Gastrocnemius medialis (tissue), 4 donors: ENCODE data around the gene DVL1. TPM values are rescaled to one million over a fixed set of nuclear protein-coding genes. Genes with fewer than 3 reads are reported as not detected.
A peak's percentile ranks its signal among the peaks of the same experiment; 100 is the strongest.

Experiments
- ATAC-seq, 2 donors: fragments of 150-250 bp; one replicate each; pipeline ENCODE4 v1.9.1; 2016
- DNase-seq, 2 donors: peaks; one replicate each; pipeline ENCODE4 v3.0.0-alpha.2; 2019
- H3K27ac ChIP-seq, 4 donors: fragments of 200-600 bp; sonication (generic); 1 replicate in 1 of 4; 2 replicates in 3 of 4; pipeline ENCODE4 v1.5.1; 2016 to 2018; ENCODE audit warnings: mild to moderate bottlenecking in 2 of 4, moderate library complexity in 1 of 4
- H3K27me3 ChIP-seq, 3 donors: fragments of 200-600 bp; sonication (generic) in 2 of 3; 1 replicate in 1 of 3; 2 replicates in 2 of 3; pipeline versions ENCODE4 v1.5.1 to v1.6.0; 2016 to 2019; ENCODE audit warnings: mild to moderate bottlenecking in 1 of 3, moderate library complexity in 1 of 3
- H3K36me3 ChIP-seq, 2 donors: fragments of 200-600 bp; sonication (generic) in 1 of 2; one replicate each; pipeline ENCODE4 v1.5.1; 2017 to 2018
- H3K4me1 ChIP-seq, 2 donors: fragments of 200-600 bp; sonication (generic) in 1 of 2; one replicate each; pipeline ENCODE4 v1.5.1; 2016 to 2017; ENCODE audit warnings: mild to moderate bottlenecking in 2 of 2
- H3K4me3 ChIP-seq, 4 donors: fragments of 200-600 bp; sonication (generic) in 3 of 4; 1 replicate in 1 of 4; 2 replicates in 3 of 4; pipeline ENCODE4 v1.5.1; 2016 to 2019; ENCODE audit warnings: mild to moderate bottlenecking in 2 of 4
- H3K9me3 ChIP-seq, 3 donors: fragments of 200-600 bp; sonication (generic) in 2 of 3; 1 replicate in 1 of 3; 2 replicates in 2 of 3; pipeline ENCODE4 v1.5.1; 2016 to 2019
- POLR2A ChIP-seq, 2 donors: fragments of 450-650 bp; IDR thresholded peaks; one replicate each; pipeline ENCODE4 v1.6.1; 2017; ENCODE audit warnings: antibody characterized with exemption in 2 of 2, mild to moderate bottlenecking in 2 of 2, moderate library complexity in 2 of 2
- in situ Hi-C, 4 donors: fragments of 200-750 bp; cut with MboI; loops; one replicate each; pipeline versions ENCODE4 v1.15.0 to v1.8.0; 2017; ENCODE audit warnings: low sequenced_read_pairs in 4 of 4
- intact Hi-C: fragments of 100-400 bp; cut with DNase I; formaldehyde crosslinking; loops from one replicate; pipeline ENCODE4 v1.15.1; 2023; ENCODE audit warnings: low total_unique reads
- total RNA-seq, 4 donors: library from RNA; depleted of rRNA; stranded (reverse); fragments of >200 nt; gene quantifications; one replicate each; pipeline versions ENCODE4 v1.1.0 to v1.2.3, GENCODE V29; 2016
- TF ChIP-seq, protein P1 (sequence below), 5 experiments: fragments of 450-650 bp in 3 of 5; fragments of 200-600 bp in 2 of 5; sonication (generic) in 2 of 5; IDR thresholded peaks in 4 of 5; conservative IDR thresholded peaks in 1 of 5; 1 replicate in 4 of 5; 2 replicates in 1 of 5; pipeline ENCODE4 v1.5.1; 2016 to 2019; ENCODE audit warnings: antibody characterized with exemption in 5 of 5, mild to moderate bottlenecking in 3 of 5, moderate library complexity in 3 of 5

DVL1 gene
- total RNA-seq, 4 donors from 2014 or later, result 196 to 311 (median 258) TPM

- peak overlapping the region in 1 of 4 donors; percentile 39 for H3K27ac ChIP-seq
- ATAC-seq (no peak), DNase-seq (no peak)
- H3K9me3 ChIP-seq, result no peaks in the 10 kb centered on the region
- H3K4me3 ChIP-seq, result peak overlapping the region in 1 of 4 donors; percentile 31
- H3K36me3 ChIP-seq, result peaks cover 0 to 21% of the 10 kb centered on the region in 2 donors
- TF ChIP-seq, protein P1, sequence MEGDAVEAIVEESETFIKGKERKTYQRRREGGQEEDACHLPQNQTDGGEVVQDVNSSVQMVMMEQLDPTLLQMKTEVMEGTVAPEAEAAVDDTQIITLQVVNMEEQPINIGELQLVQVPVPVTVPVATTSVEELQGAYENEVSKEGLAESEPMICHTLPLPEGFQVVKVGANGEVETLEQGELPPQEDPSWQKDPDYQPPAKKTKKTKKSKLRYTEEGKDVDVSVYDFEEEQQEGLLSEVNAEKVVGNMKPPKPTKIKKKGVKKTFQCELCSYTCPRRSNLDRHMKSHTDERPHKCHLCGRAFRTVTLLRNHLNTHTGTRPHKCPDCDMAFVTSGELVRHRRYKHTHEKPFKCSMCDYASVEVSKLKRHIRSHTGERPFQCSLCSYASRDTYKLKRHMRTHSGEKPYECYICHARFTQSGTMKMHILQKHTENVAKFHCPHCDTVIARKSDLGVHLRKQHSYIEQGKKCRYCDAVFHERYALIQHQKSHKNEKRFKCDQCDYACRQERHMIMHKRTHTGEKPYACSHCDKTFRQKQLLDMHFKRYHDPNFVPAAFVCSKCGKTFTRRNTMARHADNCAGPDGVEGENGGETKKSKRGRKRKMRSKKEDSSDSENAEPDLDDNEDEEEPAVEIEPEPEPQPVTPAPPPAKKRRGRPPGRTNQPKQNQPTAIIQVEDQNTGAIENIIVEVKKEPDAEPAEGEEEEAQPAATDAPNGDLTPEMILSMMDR (IDR thresholded peaks at IDR 0.05 in 4 of 5, conservative IDR thresholded peaks at IDR 0.05 in 1 of 5), result no peak
- no peak for TF ChIP-seq POLR2A (IDR thresholded peaks at IDR 0.05)
- H3K27me3 ChIP-seq, result no peaks in the 10 kb centered on the region
- in situ Hi-C loops (no loop called here), intact Hi-C loops (no loop called here)
- peaks cover 53 to 64% of the 10 kb centered on the region in 2 donors for H3K4me1 ChIP-seq
Observed at GRCh38 chr1:1322952-1323351, 26.3 kb downstream of the DVL1 start.

GRCh38 chr1:1322418-1322817 lies 26.8 kb downstream of the DVL1 start:
- Histone ChIP-seq H3K27ac (peak overlapping the region in 1 of 4 donors; percentile 91), H3K4me1 (peaks cover 58 to 70% of the 10 kb centered on the region in 2 donors), H3K27me3 (no peaks in the 10 kb centered on the region), H3K9me3 (no peaks in the 10 kb centered on the region), H3K4me3 (no peak overlapping the region), H3K36me3 (peaks cover 0 to 16% of the 10 kb centered on the region in 2 donors)
- ATAC-seq, result no peak
- no peak for DNase-seq
- intact Hi-C loops, result no loop called here
- no peak for TF ChIP-seq POLR2A (IDR thresholded peaks at IDR 0.05)
- TF ChIP-seq, protein P1 (IDR thresholded peaks at IDR 0.05 in 4 of 5, conservative IDR thresholded peaks at IDR 0.05 in 1 of 5), result no peak
- in situ Hi-C loops, result no loop called here

DNA sequence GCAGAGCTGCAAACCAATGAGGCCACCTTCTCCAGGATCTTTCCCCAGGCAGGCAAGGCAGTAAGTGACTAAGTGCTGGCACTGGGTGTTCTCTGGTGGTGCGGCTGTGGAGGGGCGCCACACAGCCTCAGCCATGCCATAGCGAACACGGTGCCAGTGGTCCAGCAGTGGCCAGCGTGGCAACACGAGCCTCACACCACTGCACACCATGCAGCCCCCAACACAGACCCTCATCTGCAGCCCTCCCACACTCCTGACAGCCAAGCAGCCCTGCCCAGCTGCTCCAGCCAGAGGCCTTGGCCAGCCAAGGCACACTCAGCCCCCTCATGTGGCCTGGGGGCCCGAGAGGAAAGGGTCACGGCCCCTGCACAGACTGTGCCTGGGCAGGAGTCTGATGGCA lies 27.7 kb downstream of the DVL1 start:
- intact Hi-C loops (no loop called here), in situ Hi-C loops (no loop called here)
- DNase-seq (no peak), ATAC-seq (no peak)
- Histone ChIP-seq H3K27me3 (no peaks in the 10 kb centered on the region), H3K4me1 (peaks cover 54 to 67% of the 10 kb centered on the region in 2 donors), H3K36me3 (peaks cover 0 to 19% of the 10 kb centered on the region in 2 donors), H3K4me3 (no peak overlapping the region), H3K27ac (peak overlapping the region; percentile 5 to 91 (median 38)), H3K9me3 (no peaks in the 10 kb centered on the region)
- TF ChIP-seq POLR2A (IDR thresholded peaks at IDR 0.05), result no peak
- TF ChIP-seq, protein P1 (IDR thresholded peaks at IDR 0.05 in 4 of 5, conservative IDR thresholded peaks at IDR 0.05 in 1 of 5), result no peak

GRCh38 chr1:1320666-1321448 lies 28.4 kb downstream of the DVL1 start:
- TF ChIP-seq POLR2A (IDR thresholded peaks at IDR 0.05), result no peak
- TF ChIP-seq, protein P1 (IDR thresholded peaks at IDR 0.05 in 4 of 5, conservative IDR thresholded peaks at IDR 0.05 in 1 of 5), result no peak
- Histone ChIP-seq H3K4me3 (no peak overlapping the region), H3K36me3 (peaks cover 0 to 21% of the 10 kb centered on the region in 2 donors), H3K9me3 (no peaks in the 10 kb centered on the region), H3K4me1 (peaks cover 48 to 60% of the 10 kb centered on the region in 2 donors), H3K27ac (peak overlapping the region; percentile 5 to 91 (median 31)), H3K27me3 (no peaks in the 10 kb centered on the region)
- intact Hi-C loops (no loop called here), in situ Hi-C loops (no loop called here)
- no peak for DNase-seq
- no peak for ATAC-seq
